Measurements from ENCODE around the gene SORCS2. TPM values are rescaled to one million over a fixed set of nuclear protein-coding genes. Genes with fewer than 3 reads are reported as not detected.

Gene SORCS2
- polyA plus RNA-seq, 3 donors: 0.46 to 0.55 TPM; not detected in 1

GRCh38 chr4:7431696-7432530 is 239.6 kb downstream of the SORCS2 start:
- intact Hi-C loops (cut with micrococcal nuclease): no loop called here
- H4K20me1 ChIP-seq (ENCODE audit: insufficient read depth, low read length): no peaks in the 10 kb centered on the region
- H3K27ac Mint-ChIP-seq: no peak overlapping the region
- H3K9ac ChIP-seq (ENCODE audit: insufficient read depth, low read length, poor library complexity, severe bottlenecking): no peak overlapping the region
- H3K79me2 ChIP-seq (ENCODE audit: insufficient read depth, low read length): no peaks in the 10 kb centered on the region
- no peak overlapping the region for H3K4me3 Mint-ChIP-seq
- H3K4me3 ChIP-seq (replicated peaks in 1 of 3; ENCODE audit: low read depth in 2 of 3, low read length in 3 of 3): no peak overlapping the region
- H3K27me3 Mint-ChIP-seq (ENCODE audit: low read depth in 3 of 3): peaks cover 2 to 6% (median 4%) of the 10 kb centered on the region in 3 donors
- DNase-seq: no peak
- H3K27me3 ChIP-seq (ENCODE audit: control insufficient read depth in 2 of 2, insufficient read depth in 2 of 2, low read length in 2 of 2): no peaks in the 10 kb centered on the region
- H3K9me3 ChIP-seq (replicated peaks in 1 of 2; ENCODE audit: control insufficient read depth in 1 of 2, insufficient read depth in 1 of 2, low read length in 2 of 2): no peaks in the 10 kb centered on the region
- no peaks in the 10 kb centered on the region for H3K36me3 Mint-ChIP-seq
- 95% methylated on average over 20 of the region's 27 CpGs for WGBS (ENCODE audit: insufficient coverage)
- H3K4me1 ChIP-seq (ENCODE audit: control insufficient read depth in 1 of 2, insufficient read depth in 2 of 2, low read length in 2 of 2): no peaks in the 10 kb centered on the region
- H3K9me3 Mint-ChIP-seq: no peaks in the 10 kb centered on the region
- no peaks in the 10 kb centered on the region for H3K36me3 ChIP-seq (replicated peaks in 1 of 2; ENCODE audit: control insufficient read depth in 1 of 2, insufficient read depth in 2 of 2, low read length in 2 of 2)
- no peak overlapping the region for H3K4me2 ChIP-seq (replicated peaks; ENCODE audit: extremely low read depth, low read length, poor library complexity, severe bottlenecking)
- no peak overlapping the region for H3K27ac ChIP-seq (ENCODE audit: low read depth in 1 of 2, low read length in 2 of 2)
- TF ChIP-seq CTCF (IDR thresholded peaks at IDR 0.05): no peak
- no peaks in the 10 kb centered on the region for H3K4me1 Mint-ChIP-seq
- H2AFZ ChIP-seq (ENCODE audit: insufficient read depth, low read depth, low read length, poor library complexity, severe bottlenecking): no peak overlapping the region

- Mint-ChIP-seq H3K9me3 (no peaks in the 10 kb centered on the region), H3K36me3 (no peaks in the 10 kb centered on the region), H3K4me1 (no peaks in the 10 kb centered on the region), H3K27ac (no peak overlapping the region), H3K27me3 (ENCODE audit: low read depth in 3 of 3) (peaks cover 2 to 6% (median 3%) of the 10 kb centered on the region in 3 donors), H3K4me3 (no peak overlapping the region)
- intact Hi-C loops (cut with micrococcal nuclease): no loop called here
- Histone ChIP-seq H3K9me3 (replicated peaks in 1 of 2; ENCODE audit: control insufficient read depth in 1 of 2, insufficient read depth in 1 of 2, low read length in 2 of 2) (no peaks in the 10 kb centered on the region), H3K36me3 (replicated peaks in 1 of 2; ENCODE audit: control insufficient read depth in 1 of 2, insufficient read depth in 2 of 2, low read length in 2 of 2) (no peaks in the 10 kb centered on the region), H2AFZ (ENCODE audit: insufficient read depth, low read depth, low read length, poor library complexity, severe bottlenecking) (no peak overlapping the region), H3K4me3 (replicated peaks in 1 of 3; ENCODE audit: low read depth in 2 of 3, low read length in 3 of 3) (no peak overlapping the region), H4K20me1 (ENCODE audit: insufficient read depth, low read length) (no peaks in the 10 kb centered on the region), H3K27me3 (ENCODE audit: control insufficient read depth in 2 of 2, insufficient read depth in 2 of 2, low read length in 2 of 2) (no peaks in the 10 kb centered on the region), H3K9ac (ENCODE audit: insufficient read depth, low read length, poor library complexity, severe bottlenecking) (no peak overlapping the region), H3K4me1 (ENCODE audit: control insufficient read depth in 1 of 2, insufficient read depth in 2 of 2, low read length in 2 of 2) (no peaks in the 10 kb centered on the region), H3K27ac (ENCODE audit: low read depth in 1 of 2, low read length in 2 of 2) (no peak overlapping the region), H3K79me2 (ENCODE audit: insufficient read depth, low read length) (no peaks in the 10 kb centered on the region), H3K4me2 (replicated peaks; ENCODE audit: extremely low read depth, low read length, poor library complexity, severe bottlenecking) (no peak overlapping the region)
- no peak for DNase-seq
- TF ChIP-seq CTCF (IDR thresholded peaks at IDR 0.05): no peak
- 88% methylated on average over 17 of the region's 23 CpGs for WGBS (ENCODE audit: insufficient coverage)
These were observed 240.4 kb downstream of the SORCS2 start for GRCh38 chr4:7432531-7433375.

Data from CD14-positive monocyte (primary cell).